Measurements from ENCODE around the gene PPFIBP1.

DNA sequence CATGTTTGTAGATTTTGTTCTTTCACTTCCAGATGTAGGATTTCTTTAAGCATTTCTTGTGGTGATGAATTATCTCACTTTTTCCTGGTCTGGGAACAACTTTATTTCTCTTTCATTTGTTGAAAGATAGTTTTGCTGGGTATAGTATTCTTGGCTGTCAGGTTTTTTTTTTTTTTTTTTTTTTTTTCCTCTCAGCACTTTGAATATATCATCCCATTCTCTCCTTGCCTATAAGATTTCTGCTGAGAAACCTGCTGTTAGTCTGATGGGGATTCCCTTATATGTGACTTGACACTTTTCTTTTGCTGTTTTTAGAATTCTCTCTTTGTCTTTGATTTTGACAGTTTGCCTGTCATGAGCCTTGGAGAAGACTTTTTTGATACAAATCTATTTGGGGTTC lies 47.0 kb upstream of the PPFIBP1 start:
- TF ChIP-seq, protein P1, sequence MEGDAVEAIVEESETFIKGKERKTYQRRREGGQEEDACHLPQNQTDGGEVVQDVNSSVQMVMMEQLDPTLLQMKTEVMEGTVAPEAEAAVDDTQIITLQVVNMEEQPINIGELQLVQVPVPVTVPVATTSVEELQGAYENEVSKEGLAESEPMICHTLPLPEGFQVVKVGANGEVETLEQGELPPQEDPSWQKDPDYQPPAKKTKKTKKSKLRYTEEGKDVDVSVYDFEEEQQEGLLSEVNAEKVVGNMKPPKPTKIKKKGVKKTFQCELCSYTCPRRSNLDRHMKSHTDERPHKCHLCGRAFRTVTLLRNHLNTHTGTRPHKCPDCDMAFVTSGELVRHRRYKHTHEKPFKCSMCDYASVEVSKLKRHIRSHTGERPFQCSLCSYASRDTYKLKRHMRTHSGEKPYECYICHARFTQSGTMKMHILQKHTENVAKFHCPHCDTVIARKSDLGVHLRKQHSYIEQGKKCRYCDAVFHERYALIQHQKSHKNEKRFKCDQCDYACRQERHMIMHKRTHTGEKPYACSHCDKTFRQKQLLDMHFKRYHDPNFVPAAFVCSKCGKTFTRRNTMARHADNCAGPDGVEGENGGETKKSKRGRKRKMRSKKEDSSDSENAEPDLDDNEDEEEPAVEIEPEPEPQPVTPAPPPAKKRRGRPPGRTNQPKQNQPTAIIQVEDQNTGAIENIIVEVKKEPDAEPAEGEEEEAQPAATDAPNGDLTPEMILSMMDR (IDR thresholded peaks at IDR 0.05; ENCODE audit: poor library complexity) = no peak
- no peak for TF ChIP-seq EZH2 (IDR thresholded peaks at IDR 0.05; ENCODE audit: borderline replicate concordance)

All from hepatocyte (in vitro differentiated cells).